Gastroesophageal sphincter (tissue), 3 donors: Measurements from ENCODE around the gene TAF6L.

ENCODE experiments used
- EP300 ChIP-seq: sonication (generic); formaldehyde crosslinking; IDR thresholded peaks from one replicate; pipeline ENCODE4 v1.6.1; 2017; ENCODE audit warnings: antibody characterized with exemption, mild to moderate bottlenecking
- POLR2A ChIP-seq, 2 donors: fragments of 450-650 bp; IDR thresholded peaks; one replicate each; pipeline ENCODE4 v1.6.1; 2017; ENCODE audit warnings: antibody characterized with exemption in 2 of 2, mild to moderate bottlenecking in 2 of 2, moderate library complexity in 1 of 2
- POLR2AphosphoS5 ChIP-seq: sonication (generic); formaldehyde crosslinking; IDR thresholded peaks from one replicate; pipeline ENCODE4 v1.6.1; 2017; ENCODE audit warnings: antibody characterized with exemption
- TF ChIP-seq, protein P1 (sequence below), 4 experiments: fragments of 200-600 bp in 2 of 4; fragments of 450-650 bp in 2 of 4; sonication (generic) in 1 of 4; IDR thresholded peaks; one replicate each; pipeline ENCODE4 v1.5.1; 2017 to 2019; ENCODE audit warnings: antibody characterized with exemption in 4 of 4, mild to moderate bottlenecking in 2 of 4, moderate library complexity in 2 of 4

- TF ChIP-seq, protein P1, sequence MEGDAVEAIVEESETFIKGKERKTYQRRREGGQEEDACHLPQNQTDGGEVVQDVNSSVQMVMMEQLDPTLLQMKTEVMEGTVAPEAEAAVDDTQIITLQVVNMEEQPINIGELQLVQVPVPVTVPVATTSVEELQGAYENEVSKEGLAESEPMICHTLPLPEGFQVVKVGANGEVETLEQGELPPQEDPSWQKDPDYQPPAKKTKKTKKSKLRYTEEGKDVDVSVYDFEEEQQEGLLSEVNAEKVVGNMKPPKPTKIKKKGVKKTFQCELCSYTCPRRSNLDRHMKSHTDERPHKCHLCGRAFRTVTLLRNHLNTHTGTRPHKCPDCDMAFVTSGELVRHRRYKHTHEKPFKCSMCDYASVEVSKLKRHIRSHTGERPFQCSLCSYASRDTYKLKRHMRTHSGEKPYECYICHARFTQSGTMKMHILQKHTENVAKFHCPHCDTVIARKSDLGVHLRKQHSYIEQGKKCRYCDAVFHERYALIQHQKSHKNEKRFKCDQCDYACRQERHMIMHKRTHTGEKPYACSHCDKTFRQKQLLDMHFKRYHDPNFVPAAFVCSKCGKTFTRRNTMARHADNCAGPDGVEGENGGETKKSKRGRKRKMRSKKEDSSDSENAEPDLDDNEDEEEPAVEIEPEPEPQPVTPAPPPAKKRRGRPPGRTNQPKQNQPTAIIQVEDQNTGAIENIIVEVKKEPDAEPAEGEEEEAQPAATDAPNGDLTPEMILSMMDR (IDR thresholded peaks at IDR 0.05) = no peak
- TF ChIP-seq EP300 (no peak), POLR2A (IDR thresholded peaks at IDR 0.05) (no peak), POLR2AphosphoS5 (no peak)
These were observed 6.2 kb downstream of the TAF6L start for GRCh38 chr11:62777389-62777788.
